Measurements from ENCODE around the gene LRRC53. TPM values are rescaled to one million over a fixed set of nuclear protein-coding genes. Genes with fewer than 3 reads are reported as not detected.

Gene LRRC53
- total RNA-seq, 6 experiments from 2014 or later, result not detected

DNA sequence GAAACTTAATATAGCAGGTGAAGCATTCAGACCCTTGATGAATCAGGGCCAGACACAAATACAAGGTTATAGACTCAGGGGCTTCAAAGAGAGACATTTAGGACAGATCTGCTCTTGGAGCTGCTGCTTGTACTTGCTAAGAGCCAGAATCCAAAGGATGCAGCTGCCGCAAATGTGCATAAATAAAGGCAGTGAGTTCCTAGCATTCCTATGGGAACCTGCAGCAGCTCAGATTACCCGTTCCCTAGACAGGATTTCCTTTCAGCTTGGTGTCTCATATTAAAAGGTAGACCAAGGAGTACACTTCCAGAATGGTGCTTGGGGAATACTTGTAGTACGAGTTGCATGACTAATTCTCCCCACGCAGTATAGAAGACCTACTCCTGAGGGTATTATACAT is 9.7 kb upstream of the LRRC53 start:
- H3K4me1 Mint-ChIP-seq (ENCODE audit: low read depth), result no peaks in the 10 kb centered on the region
- no peak for DNase-seq
- H3K4me3 Mint-ChIP-seq, result no peak overlapping the region
- H3K27me3 Mint-ChIP-seq (ENCODE audit: insufficient read depth), result no peaks in the 10 kb centered on the region; the same call in none of the 2 replicates
- no peak overlapping the region for H3K27ac Mint-ChIP-seq
- TF ChIP-seq, protein P1, sequence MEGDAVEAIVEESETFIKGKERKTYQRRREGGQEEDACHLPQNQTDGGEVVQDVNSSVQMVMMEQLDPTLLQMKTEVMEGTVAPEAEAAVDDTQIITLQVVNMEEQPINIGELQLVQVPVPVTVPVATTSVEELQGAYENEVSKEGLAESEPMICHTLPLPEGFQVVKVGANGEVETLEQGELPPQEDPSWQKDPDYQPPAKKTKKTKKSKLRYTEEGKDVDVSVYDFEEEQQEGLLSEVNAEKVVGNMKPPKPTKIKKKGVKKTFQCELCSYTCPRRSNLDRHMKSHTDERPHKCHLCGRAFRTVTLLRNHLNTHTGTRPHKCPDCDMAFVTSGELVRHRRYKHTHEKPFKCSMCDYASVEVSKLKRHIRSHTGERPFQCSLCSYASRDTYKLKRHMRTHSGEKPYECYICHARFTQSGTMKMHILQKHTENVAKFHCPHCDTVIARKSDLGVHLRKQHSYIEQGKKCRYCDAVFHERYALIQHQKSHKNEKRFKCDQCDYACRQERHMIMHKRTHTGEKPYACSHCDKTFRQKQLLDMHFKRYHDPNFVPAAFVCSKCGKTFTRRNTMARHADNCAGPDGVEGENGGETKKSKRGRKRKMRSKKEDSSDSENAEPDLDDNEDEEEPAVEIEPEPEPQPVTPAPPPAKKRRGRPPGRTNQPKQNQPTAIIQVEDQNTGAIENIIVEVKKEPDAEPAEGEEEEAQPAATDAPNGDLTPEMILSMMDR (IDR thresholded peaks at IDR 0.05), result no peak
- peaks cover 16% of the 10 kb centered on the region for H3K9me3 Mint-ChIP-seq
- H3K36me3 Mint-ChIP-seq (ENCODE audit: low read depth), result no peaks in the 10 kb centered on the region

DNA sequence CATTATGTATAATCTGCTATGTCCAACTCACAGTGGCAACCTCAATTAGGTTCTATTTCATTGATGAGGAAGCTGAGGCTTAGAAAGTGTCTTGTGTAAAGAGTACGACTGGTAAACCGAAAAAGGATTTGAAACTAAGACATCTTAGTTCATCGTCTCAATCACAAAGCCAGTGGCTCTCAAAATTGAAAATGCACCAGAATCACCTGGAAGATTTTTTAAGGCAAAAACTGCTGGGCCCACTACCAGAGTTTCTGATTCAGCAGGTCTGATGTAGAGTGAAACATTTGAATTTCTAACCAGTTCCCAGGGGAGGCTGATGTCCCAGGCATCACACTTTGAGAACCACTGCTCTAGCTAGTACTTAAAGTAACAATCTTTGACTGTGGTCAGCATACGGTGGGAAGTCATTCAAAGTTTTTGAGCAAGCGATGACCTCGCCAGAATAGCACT is 5.2 kb upstream of the LRRC53 start:
- no peak overlapping the region for H3K27ac Mint-ChIP-seq
- H3K4me3 Mint-ChIP-seq, result no peak overlapping the region
- DNase-seq, result no peak
- H3K27me3 Mint-ChIP-seq (ENCODE audit: insufficient read depth), result no peaks in the 10 kb centered on the region
- TF ChIP-seq, protein P1 (IDR thresholded peaks at IDR 0.05), result no peak
- no peaks in the 10 kb centered on the region for H3K36me3 Mint-ChIP-seq (ENCODE audit: low read depth)
- no peaks in the 10 kb centered on the region for H3K4me1 Mint-ChIP-seq (ENCODE audit: low read depth)
- H3K9me3 Mint-ChIP-seq, result peaks cover 17% of the 10 kb centered on the region

DNA sequence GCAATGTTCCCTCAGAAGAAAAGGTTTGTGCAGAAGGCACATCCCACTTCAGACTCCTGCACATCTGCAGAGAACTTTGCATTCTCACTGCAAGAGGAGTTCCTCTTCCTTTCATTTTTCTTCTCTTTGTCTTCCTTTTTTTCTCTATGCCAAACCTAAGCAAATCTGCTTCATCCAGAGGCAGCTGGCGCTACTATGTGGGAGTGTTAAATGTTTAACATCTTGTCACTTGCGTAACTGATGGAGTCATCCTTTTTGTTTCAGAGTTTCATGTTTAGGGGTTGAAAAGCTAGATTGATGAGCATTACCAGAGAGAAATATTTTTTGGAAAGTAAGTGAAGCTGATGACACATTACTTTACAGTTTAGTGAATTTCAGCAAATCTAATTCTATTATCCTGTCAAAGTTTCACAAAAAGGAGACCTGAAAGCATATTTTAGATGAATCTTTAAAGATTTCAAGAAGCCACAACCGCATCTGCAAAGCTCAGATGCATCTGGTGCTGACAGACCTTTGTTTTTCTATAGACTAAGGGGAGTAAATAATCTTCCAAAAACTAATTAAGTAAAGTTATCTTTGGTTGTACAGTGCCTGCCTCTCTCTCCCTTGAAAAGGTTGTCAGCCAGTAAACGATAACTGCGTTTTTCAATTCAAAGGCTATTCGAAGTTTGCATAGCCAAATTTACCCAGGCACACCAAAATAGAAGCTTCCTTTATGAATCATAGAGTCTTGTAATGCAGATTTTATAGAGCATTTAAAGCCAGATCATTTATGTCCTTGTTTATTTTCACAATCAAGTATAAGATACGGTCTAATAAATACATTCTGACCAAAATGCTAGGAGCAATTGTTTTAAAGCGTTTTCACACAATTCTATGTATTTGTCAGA is 1.2 kb upstream of the LRRC53 start:
- Mint-ChIP-seq H3K4me3 (no peak overlapping the region), H3K27me3 (ENCODE audit: insufficient read depth) (no peaks in the 10 kb centered on the region), H3K4me1 (ENCODE audit: low read depth) (no peaks in the 10 kb centered on the region), H3K36me3 (ENCODE audit: low read depth) (no peaks in the 10 kb centered on the region), H3K9me3 (peaks cover 9% of the 10 kb centered on the region; the same call in 1 of the 2 replicates), H3K27ac (no peak overlapping the region)
- TF ChIP-seq, protein P1 (IDR thresholded peaks at IDR 0.05), result no peak
- DNase-seq, result no peak

DNA sequence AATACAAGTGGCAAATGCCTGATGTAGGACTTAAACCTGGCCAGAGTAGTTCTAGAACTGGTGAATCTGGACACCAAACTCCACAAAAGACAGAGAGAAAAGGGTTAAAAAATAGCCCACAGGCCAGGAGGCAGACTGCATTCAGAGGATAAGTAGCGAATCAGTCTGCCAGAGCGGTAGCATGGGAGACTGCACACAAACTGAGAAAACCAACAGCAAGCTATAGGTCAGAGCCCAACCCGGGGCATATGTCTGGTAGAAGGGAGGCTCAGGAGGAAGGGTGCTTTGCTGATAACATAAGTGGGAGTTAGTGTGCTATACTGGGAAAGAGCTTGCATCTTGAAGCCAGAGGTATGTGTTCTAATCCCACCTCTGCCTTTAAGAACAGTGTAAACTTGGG is 4.0 kb downstream of the LRRC53 start:
- Mint-ChIP-seq H3K9me3 (peaks cover 7% of the 10 kb centered on the region; the same call in 1 of the 2 replicates), H3K4me3 (no peak overlapping the region), H3K4me1 (ENCODE audit: low read depth) (no peaks in the 10 kb centered on the region), H3K36me3 (ENCODE audit: low read depth) (no peaks in the 10 kb centered on the region), H3K27me3 (ENCODE audit: insufficient read depth) (no peaks in the 10 kb centered on the region), H3K27ac (no peak overlapping the region)
- DNase-seq, result no peak
- TF ChIP-seq, protein P1 (IDR thresholded peaks at IDR 0.05), result no peak

DNA sequence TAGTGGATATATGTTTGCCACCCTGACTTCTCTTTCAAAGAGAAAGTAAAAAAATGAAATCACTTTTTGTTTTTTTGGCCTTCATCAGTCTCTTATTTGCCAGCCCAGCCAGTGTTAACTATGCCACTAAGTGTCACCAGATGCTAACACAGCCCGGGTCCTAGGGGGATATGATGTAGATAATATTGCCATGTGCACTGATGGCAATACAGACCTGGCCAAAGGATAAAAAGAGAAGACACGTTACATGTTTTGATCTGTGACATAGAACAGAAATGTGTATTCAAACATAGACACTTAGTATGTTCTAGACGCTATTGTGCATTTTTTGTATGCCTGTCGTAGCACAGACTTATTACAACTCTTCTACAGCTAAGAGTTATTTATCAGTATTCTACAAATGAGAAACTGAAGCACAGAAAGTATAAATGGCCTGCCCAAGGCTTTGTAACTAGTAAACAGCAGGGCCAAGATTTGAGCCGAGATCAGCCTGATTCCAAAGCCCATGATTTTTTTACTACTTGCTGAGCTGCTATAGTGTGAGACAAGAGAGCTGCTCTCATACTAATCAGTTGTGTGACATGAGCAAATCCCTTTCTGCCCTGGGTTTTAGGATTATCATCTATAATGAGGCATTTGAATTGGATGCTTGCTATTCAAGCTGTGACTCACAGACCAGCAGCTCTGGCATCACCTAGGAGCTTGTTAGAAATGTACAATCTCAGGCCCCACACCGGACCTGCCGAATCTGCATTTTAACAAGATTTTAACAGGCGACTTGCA is 6.3 kb downstream of the LRRC53 start:
- peaks cover 9% of the 10 kb centered on the region for H3K9me3 Mint-ChIP-seq
- H3K4me1 Mint-ChIP-seq (ENCODE audit: low read depth), result no peaks in the 10 kb centered on the region
- no peaks in the 10 kb centered on the region for H3K27me3 Mint-ChIP-seq (ENCODE audit: insufficient read depth)
- H3K4me3 Mint-ChIP-seq, result no peak overlapping the region
- H3K36me3 Mint-ChIP-seq (ENCODE audit: low read depth), result no peaks in the 10 kb centered on the region
- TF ChIP-seq, protein P1 (IDR thresholded peaks at IDR 0.05), result no peak
- H3K27ac Mint-ChIP-seq, result no peak overlapping the region
- no peak for DNase-seq

Measured in HFFc6 (cell line).